HT-29 (cell line): ENCODE measurements around the gene ARL6IP1. TPM values are rescaled to one million over a fixed set of nuclear protein-coding genes. Genes with fewer than 3 reads are reported as not detected.
"Not testable (repeated sequence)": the region's sequence is repeated elsewhere in the genome, so short reads cannot be mapped to it uniquely, and the experiment has no call there.

Experiments used
- DNase-seq: peaks from one replicate; pipeline ENCODE4 v3.0.0-alpha.2; 2015; ENCODE audit warnings: low spot score
- total RNA-seq: library from RNA; depleted of rRNA; stranded (reverse); fragments of >200 nt; shearing (Covaris generic); gene quantifications from 2 replicates; pipeline ENCODE4 v1.2.3, GENCODE V29; 2014; rRNA removed

ARL6IP1 gene
- total RNA-seq, 1 experiment from 2014 or later: 221 TPM

DNA sequence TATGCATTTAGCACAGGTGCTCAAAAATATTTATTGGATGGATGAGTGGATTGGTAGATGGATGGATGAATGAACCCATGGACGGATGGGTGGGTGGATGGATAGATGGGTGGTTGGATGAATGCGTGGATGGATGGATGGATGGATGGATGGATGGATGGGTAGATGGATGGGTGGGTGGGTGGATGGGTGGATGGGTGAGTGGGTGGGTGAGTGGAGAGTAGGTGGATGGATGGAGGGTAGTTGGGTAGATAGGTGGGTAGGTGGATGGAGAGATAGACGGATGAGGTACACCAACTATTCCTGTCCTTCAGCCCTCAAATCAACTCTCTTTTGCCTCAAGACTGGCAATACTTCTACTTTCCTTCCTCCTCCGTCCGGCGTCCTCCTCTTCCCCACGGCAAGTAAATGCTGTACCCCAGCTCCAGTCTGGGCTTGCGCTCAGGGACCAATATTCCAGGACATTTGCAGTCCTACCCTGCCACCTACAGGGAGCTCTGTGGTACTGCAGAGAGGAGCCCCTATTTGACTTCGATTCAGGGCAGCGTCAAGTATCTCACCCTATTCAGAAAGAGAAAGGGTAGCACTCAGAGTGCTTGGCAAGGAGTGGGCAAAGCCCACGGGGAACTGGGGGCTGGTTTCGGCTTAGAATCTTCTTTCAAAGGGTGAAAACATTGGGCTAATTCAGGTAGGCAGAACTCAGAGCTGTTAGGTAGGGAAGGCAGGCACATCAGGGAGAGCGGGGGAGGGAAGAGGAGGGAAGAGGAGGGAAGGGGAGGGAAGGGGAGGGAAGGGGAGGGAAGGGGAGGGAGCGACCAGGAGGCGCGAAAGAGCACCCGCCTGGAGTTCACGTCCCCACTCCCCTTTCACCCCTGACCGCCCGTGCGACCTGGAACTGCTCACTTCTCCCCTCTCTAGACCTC, 41.5 kb downstream of the ARL6IP1 start:
- DNase-seq: not testable (repeated sequence)

DNA sequence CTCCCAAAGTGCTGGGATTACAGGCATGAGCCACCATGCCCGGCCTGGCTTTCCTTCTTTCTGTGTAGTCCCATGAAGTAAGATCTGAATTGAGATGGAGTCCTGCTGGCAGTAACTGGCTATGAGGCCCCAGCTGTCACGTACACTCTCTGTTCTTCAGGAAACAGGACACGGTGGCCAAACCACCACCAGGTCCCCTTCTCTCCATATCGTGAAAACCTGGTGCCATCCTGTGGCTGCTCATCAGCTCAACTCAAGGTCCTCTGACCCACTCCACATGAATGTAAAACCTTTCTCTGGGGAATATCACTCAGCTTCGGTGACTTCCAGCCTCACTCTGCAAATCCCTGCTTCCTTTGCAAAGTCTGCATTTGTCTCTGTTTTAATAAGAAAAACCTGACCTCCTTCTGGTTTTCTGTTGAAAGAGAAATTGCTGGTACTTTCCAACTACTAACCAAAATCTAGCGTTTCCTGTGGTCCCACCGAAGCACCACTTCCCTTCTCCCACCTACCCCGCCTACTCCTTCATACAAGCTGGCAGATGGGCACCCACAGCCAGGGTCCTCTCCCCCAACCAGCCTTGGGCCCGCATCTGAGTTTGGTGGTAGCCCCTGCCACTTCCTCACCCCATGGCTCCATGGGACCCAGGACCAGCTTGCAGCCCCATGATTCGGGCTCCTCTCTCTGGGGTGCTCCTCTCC, 43.2 kb downstream of the ARL6IP1 start:
- not testable (repeated sequence) for DNase-seq

DNA sequence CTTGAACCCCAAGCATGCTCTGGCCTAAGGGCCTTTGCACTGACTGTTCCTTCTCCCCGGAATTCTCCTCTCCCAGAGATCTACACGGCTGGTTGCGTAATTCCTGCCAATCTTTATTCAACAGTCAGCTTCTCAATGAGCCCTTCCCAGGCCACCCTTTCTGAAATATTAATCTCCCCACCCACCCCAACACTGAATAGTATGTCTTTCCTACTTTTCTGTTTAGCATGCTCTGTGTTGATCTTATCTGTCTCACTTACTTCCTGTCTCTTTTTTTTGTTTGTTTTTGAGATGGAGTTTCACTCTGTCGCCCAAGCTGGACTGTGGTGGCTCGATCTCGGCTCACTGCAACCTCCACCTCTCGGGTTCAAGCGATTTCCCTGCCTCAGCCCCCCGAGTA, 44.7 kb downstream of the ARL6IP1 start:
- not testable (repeated sequence) for DNase-seq

DNA sequence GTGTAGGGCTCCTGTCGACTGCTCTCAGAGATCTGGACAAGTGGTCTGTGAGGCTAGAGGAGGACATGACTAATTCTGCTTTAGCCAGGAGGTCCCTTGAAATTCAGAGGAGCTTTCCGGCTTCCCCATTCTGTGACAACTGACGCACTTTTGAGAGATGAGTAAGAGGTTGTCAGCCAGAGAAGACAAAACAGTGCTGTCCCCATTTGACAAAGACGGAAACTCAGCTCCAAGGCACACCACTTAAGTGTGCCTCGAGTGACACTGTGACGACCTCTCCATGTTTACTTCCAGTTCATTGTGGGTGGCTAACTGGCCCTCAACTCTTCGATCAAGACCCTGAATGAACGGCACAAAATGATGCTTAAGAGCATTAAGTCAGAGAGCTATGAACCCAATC, 58.5 kb downstream of the ARL6IP1 start:
- not testable (repeated sequence) for DNase-seq

Other genes starting within 250 kb of the ARL6IP1 start
- gene NOMO2, start 239.5 kb downstream of the ARL6IP1 start, total RNA-seq: 122 and 130 TPM in 2 replicates
- gene RPS15A, start 11.2 kb downstream of the ARL6IP1 start, total RNA-seq: 1,332 and 1,417 TPM in 2 replicates
- 28.7 and 36.2 TPM in 2 replicates for gene SMG1, start 124.9 kb upstream of the ARL6IP1 start, total RNA-seq
- gene TMC7, start 182.4 kb upstream of the ARL6IP1 start, total RNA-seq: 3.4 and 4.9 TPM in 2 replicates